SK-N-SH (cell line): ENCODE results near the gene GSTO1. TPM values are rescaled to one million over a fixed set of nuclear protein-coding genes. Genes with fewer than 3 reads are reported as not detected.

Experiments used
- CTCF ChIA-PET: fragments of 300-600, 350-600 bp; formaldehyde crosslinking; extraction: SDS; loops from one replicate; lab custom pipeline; 2021; lab: Yijun Ruan, JAX
- POLR2A ChIA-PET: fragments of 350-600 bp; sonication (Branson Sonifier 250); formaldehyde crosslinking; extraction: SDS; loops from one replicate; lab custom pipeline; 2020; ENCODE audit warnings: antibody characterized with exemption, inconsistent platforms; lab: Yijun Ruan, JAX
- DNase-seq: peaks from one replicate; pipeline ENCODE4 v3.0.0; 2012
- H2AFZ ChIP-seq: fragments of 200-600 bp; sonication (generic); 2 replicates; pipeline ENCODE4 v1.8.1; 2016; ENCODE audit warnings: antibody characterized with exemption, mild to moderate bottlenecking, low read depth
- H3F3A ChIP-seq: fragments of 200-600 bp; sonication (generic); replicated peaks from 2 replicates; pipeline ENCODE3; 2016; ENCODE audit warnings: antibody characterized with exemption, mild to moderate bottlenecking; ENCODE audit not compliant: insufficient read depth
- H3K27ac ChIP-seq, 2 experiments: fragments of 200-500 bp in 1 of 2; fragments of 200-600 bp in 1 of 2; sonication (Bioruptor generic) in 1 of 2; sonication (generic), shearing (Covaris generic) in 1 of 2; 2 replicates each; pipeline versions ENCODE4 v1.5.1 to v1.6.1; 2014 to 2016; ENCODE audit warnings: low read depth in 2 of 2, inconsistent platforms in 1 of 2, low read length in 1 of 2, mild to moderate bottlenecking in 1 of 2, mixed read lengths in 1 of 2
- H3K27me3 ChIP-seq: fragments of 200-600 bp; sonication (generic), shearing (Covaris generic); 2 replicates; pipeline ENCODE4 v1.6.1; 2016; ENCODE audit warnings: mixed run types; ENCODE audit not compliant: insufficient read depth
- H3K36me3 ChIP-seq, 2 experiments: fragments of 200-500 bp in 1 of 2; fragments of 200-600 bp in 1 of 2; sonication (Bioruptor generic) in 1 of 2; sonication (generic) in 1 of 2; replicated peaks in 1 of 2; 2 replicates each; pipeline versions ENCODE3 to v1.5.1; 2014 to 2016; ENCODE audit warnings: low read length in 1 of 2, mild to moderate bottlenecking in 1 of 2; ENCODE audit not compliant: insufficient read depth in 2 of 2, control insufficient read depth in 1 of 2
- H3K4me1 ChIP-seq, 2 experiments: fragments of 200-500 bp in 1 of 2; fragments of 200-600 bp in 1 of 2; sonication (Bioruptor generic) in 1 of 2; sonication (generic), shearing (Covaris generic) in 1 of 2; 2 replicates each; pipeline versions ENCODE4 v1.5.1 to v1.6.1; 2014 to 2016; ENCODE audit warnings: low read depth in 1 of 2, low read length in 1 of 2, mixed run types in 1 of 2; ENCODE audit not compliant: insufficient read depth in 2 of 2, control insufficient read depth in 1 of 2
- H3K4me2 ChIP-seq: fragments of 200-600 bp; sonication (generic), shearing (Covaris generic); 2 replicates; pipeline ENCODE4 v1.6.1; 2017; ENCODE audit warnings: mixed run types
- H3K4me3 ChIP-seq, 2 experiments: fragments of 200-500 bp in 1 of 2; fragments of 200-600 bp in 1 of 2; sonication (Bioruptor generic) in 1 of 2; sonication (generic), shearing (Covaris generic) in 1 of 2; 2 replicates each; pipeline versions ENCODE4 v1.5.1 to v1.8.1; 2014 to 2016; ENCODE audit warnings: low read depth in 2 of 2, inconsistent platforms in 1 of 2, low read length in 1 of 2, mild to moderate bottlenecking in 1 of 2, mixed read lengths in 1 of 2, moderate library complexity in 1 of 2
- H3K79me2 ChIP-seq: fragments of 200-600 bp; sonication (generic); 2 replicates; pipeline ENCODE4 v1.8.1; 2017; ENCODE audit warnings: mild to moderate bottlenecking; ENCODE audit not compliant: insufficient read depth
- H3K9ac ChIP-seq: fragments of 200-600 bp; sonication (generic); 2 replicates; pipeline ENCODE4 v1.6.1; 2017; ENCODE audit warnings: mixed run types
- H3K9me2 ChIP-seq: fragments of 200-600 bp; sonication (generic); 2 replicates; pipeline ENCODE4 v1.6.1; 2017; ENCODE audit warnings: mixed run types
- H3K9me3 ChIP-seq: fragments of 200-600 bp; sonication (generic); 2 replicates; pipeline ENCODE4 v1.6.1; 2017; ENCODE audit warnings: mixed run types, mild to moderate bottlenecking, moderate library complexity
- H4K20me1 ChIP-seq: fragments of 200-600 bp; sonication (generic); 2 replicates; pipeline ENCODE4 v1.6.1; 2017; ENCODE audit warnings: mild to moderate bottlenecking, mixed run types; ENCODE audit not compliant: insufficient read depth
- CHD2 ChIP-seq: fragments of 150-350 bp; IDR thresholded peaks from 2 replicates; pipeline ENCODE4 v1.6.1; 2018; ENCODE audit warnings: low read length; ENCODE audit not compliant: partially characterized antibody
- FOXM1 ChIP-seq: IDR thresholded peaks from 2 replicates; pipeline ENCODE4 v1.4.0; 2012; ENCODE audit warnings: low read depth, mild to moderate bottlenecking
- MEF2A ChIP-seq: IDR thresholded peaks from 2 replicates; pipeline ENCODE4 v1.4.0; 2012; ENCODE audit warnings: low read depth, borderline replicate concordance
- NFIC ChIP-seq: IDR thresholded peaks from 2 replicates; pipeline ENCODE4 v1.4.0; 2012; ENCODE audit warnings: borderline replicate concordance
- POLR2AphosphoS5 ChIP-seq: IDR thresholded peaks from 2 replicates; pipeline ENCODE4 v1.6.1; 2012; ENCODE audit warnings: low read depth, low read length
- RCOR1 ChIP-seq: fragments of 150-350 bp; IDR thresholded peaks from 2 replicates; pipeline ENCODE4 v1.6.1; 2017; ENCODE audit warnings: antibody characterized with exemption, low read length
- RFX5 ChIP-seq: IDR thresholded peaks from 2 replicates; pipeline ENCODE4 v1.6.1; 2012; ENCODE audit warnings: mild to moderate bottlenecking, improper control_type of control experiment, low read length
- RXRA ChIP-seq: IDR thresholded peaks from 2 replicates; pipeline ENCODE4 v1.4.0; 2012; ENCODE audit warnings: low read depth, mild to moderate bottlenecking, borderline replicate concordance
- SIN3A ChIP-seq: IDR thresholded peaks from 2 replicates; pipeline ENCODE4 v1.6.1; 2012; ENCODE audit warnings: low read depth, mild to moderate bottlenecking, low read length, moderate library complexity, borderline replicate concordance
- SMC3 ChIP-seq: IDR thresholded peaks from 2 replicates; pipeline ENCODE4 v1.6.1; 2012; ENCODE audit warnings: low read depth, low read length, improper control_type of control experiment
- TCF12 ChIP-seq: IDR thresholded peaks from 2 replicates; pipeline ENCODE4 v1.4.0; 2012
- WGBS: methylation state at CpG from one replicate; pipeline ENCODE4 v1.1.6; 2017; ENCODE audit warnings: low lambda C conversion rate; 5-methylcytosine and 5-hydroxymethylcytosine counted together
- polyA plus RNA-seq, 3 experiments: library from polyadenylated mRNA; depleted of rRNA; stranded (reverse); fragments of >200 nt; gene quantifications; 2 replicates each; pipeline ENCODE4 v1.2.3, GENCODE V29; 2012
- TF ChIP-seq, protein P1 (sequence below): IDR thresholded peaks from 2 replicates; pipeline ENCODE4 v1.6.1; 2012; ENCODE audit warnings: mild to moderate bottlenecking, low read depth, low read length, moderate library complexity
- TF ChIP-seq, protein P2 (sequence below): IDR thresholded peaks from 2 replicates; pipeline ENCODE4 v1.4.0; 2012; ENCODE audit warnings: low read depth, borderline replicate concordance

Gene GSTO1
- polyA plus RNA-seq, 1 of the 3 experiments (the other 2 are of a cell fraction), result 126 TPM

DNA sequence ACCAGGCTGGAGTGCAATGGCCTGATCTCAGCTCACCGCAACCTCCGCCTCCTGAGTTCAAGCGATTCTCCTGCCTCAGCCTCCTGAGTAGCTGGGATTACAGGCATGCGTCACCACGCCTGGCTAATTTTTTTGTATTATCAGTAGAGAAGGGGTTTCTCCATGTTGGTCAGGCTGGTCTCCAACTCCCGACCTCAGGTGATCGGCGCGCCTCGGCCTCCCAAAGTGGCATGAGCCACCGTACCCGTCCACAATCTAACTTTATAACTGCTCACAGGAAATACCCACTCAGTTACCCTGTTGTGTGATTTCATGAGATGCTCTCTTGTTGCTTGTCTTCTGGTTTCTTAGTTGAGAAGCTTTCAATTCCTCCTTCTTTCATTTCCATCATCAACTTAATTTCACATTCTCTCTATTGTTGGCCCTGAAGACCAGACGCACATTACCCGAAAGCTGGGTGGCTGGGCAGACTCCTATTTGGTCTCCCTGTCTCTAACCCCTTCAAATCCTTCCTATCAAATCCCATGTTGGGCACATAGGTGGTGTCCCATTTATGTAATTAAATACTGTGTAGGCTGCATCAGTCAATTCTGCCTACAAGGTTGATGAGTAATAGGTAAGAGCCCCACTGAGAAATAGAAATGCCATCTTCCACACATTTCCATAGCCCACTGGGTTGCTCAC lies 13.2 kb downstream of the GSTO1 start:
- Histone ChIP-seq H3K9me3 (no peaks in the 10 kb centered on the region), H4K20me1 (0 out of 2 replicates have a peak, but pooled peaks cover 5% of the 10 kb centered on the region), H3K79me2 (peaks cover 55% of the 10 kb centered on the region), H3K4me3 (peak overlapping the region; percentile 66 to 97), H3K36me3 (peaks cover 44 to 55% of the 10 kb centered on the region in 2 experiments), H3K27me3 (no peaks in the 10 kb centered on the region), H3K9me2 (no peaks in the 10 kb centered on the region), H3K9ac (peak overlapping the region; percentile 75), H3F3A (peaks cover 28% of the 10 kb centered on the region), H2AFZ (no peak overlapping the region), H3K4me1 (peaks cover 0 to 11% of the 10 kb centered on the region in 2 experiments; a peak in 2 of 4 replicates), H3K4me2 (peak overlapping the region; percentile 81), H3K27ac (peak overlapping the region in 1 of 2 experiments; percentile 71; a peak in 2 of 4 replicates)
- ChIA-PET CTCF (interaction anchor here (2.8 kb wide), 1 partner anchor 12 kb away, joined by 7 read pairs; no protein-coding TSS in a partner anchor), POLR2A (no interaction called here)
- TF ChIP-seq RCOR1 (no peak), MEF2A (no peak), CHD2 (no peak), NFIC (no peak), RXRA (no peak), TCF12 (no peak)
- TF ChIP-seq, protein P1, sequence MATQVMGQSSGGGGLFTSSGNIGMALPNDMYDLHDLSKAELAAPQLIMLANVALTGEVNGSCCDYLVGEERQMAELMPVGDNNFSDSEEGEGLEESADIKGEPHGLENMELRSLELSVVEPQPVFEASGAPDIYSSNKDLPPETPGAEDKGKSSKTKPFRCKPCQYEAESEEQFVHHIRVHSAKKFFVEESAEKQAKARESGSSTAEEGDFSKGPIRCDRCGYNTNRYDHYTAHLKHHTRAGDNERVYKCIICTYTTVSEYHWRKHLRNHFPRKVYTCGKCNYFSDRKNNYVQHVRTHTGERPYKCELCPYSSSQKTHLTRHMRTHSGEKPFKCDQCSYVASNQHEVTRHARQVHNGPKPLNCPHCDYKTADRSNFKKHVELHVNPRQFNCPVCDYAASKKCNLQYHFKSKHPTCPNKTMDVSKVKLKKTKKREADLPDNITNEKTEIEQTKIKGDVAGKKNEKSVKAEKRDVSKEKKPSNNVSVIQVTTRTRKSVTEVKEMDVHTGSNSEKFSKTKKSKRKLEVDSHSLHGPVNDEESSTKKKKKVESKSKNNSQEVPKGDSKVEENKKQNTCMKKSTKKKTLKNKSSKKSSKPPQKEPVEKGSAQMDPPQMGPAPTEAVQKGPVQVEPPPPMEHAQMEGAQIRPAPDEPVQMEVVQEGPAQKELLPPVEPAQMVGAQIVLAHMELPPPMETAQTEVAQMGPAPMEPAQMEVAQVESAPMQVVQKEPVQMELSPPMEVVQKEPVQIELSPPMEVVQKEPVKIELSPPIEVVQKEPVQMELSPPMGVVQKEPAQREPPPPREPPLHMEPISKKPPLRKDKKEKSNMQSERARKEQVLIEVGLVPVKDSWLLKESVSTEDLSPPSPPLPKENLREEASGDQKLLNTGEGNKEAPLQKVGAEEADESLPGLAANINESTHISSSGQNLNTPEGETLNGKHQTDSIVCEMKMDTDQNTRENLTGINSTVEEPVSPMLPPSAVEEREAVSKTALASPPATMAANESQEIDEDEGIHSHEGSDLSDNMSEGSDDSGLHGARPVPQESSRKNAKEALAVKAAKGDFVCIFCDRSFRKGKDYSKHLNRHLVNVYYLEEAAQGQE, result no peak
- TF ChIP-seq, protein P2, sequence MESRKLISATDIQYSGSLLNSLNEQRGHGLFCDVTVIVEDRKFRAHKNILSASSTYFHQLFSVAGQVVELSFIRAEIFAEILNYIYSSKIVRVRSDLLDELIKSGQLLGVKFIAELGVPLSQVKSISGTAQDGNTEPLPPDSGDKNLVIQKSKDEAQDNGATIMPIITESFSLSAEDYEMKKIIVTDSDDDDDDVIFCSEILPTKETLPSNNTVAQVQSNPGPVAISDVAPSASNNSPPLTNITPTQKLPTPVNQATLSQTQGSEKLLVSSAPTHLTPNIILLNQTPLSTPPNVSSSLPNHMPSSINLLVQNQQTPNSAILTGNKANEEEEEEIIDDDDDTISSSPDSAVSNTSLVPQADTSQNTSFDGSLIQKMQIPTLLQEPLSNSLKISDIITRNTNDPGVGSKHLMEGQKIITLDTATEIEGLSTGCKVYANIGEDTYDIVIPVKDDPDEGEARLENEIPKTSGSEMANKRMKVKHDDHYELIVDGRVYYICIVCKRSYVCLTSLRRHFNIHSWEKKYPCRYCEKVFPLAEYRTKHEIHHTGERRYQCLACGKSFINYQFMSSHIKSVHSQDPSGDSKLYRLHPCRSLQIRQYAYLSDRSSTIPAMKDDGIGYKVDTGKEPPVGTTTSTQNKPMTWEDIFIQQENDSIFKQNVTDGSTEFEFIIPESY, result no peak
- DNase-seq, result no peak
- 94% methylated on average over 14 of the region's 14 CpGs for WGBS

DNA sequence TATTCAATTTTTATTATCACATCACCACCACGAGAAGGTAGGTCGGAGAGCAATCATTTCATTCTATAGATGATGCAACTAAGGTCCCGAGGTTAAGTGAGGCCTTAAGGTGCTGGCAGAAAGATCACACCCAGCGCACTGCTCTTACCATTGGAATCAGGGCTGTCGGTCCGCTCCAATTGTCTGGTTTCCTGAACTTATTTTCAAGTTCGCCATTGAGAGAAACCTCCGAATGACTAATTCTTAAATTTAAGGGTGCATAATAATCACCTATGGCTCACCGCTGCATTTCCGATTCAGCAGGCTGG lies 13.7 kb downstream of the GSTO1 start:
- Histone ChIP-seq H3K4me1 (peaks cover 0 to 11% of the 10 kb centered on the region in 2 experiments; a peak in 2 of 4 replicates), H3K4me2 (peak overlapping the region; percentile 81), H3K9me2 (no peaks in the 10 kb centered on the region), H4K20me1 (0 out of 2 replicates have a peak, but pooled peaks cover 5% of the 10 kb centered on the region), H3F3A (peaks cover 33% of the 10 kb centered on the region), H2AFZ (peak overlapping the region; percentile 45; the same call in 1 of the 2 replicates), H3K27ac (peak overlapping the region; percentile 55 to 71), H3K36me3 (peaks cover 39 to 50% of the 10 kb centered on the region in 2 experiments), H3K9me3 (no peaks in the 10 kb centered on the region), H3K9ac (peak overlapping the region; percentile 75), H3K79me2 (peaks cover 50% of the 10 kb centered on the region), H3K27me3 (no peaks in the 10 kb centered on the region), H3K4me3 (peak overlapping the region; percentile 66 to 97)
- CTCF ChIA-PET, result interaction anchor here (2.8 kb wide), 1 partner anchor 12 kb away, joined by 7 read pairs; no protein-coding TSS in a partner anchor
- 3% methylated on average over 10 of the region's 10 CpGs for WGBS
- POLR2A ChIA-PET, result interaction anchor here (0.6 to 1.9 kb wide), 2 partner anchors 14 to 17 kb away, joined by 3 to 10 read pairs; partner anchors contain the start of gene GSTO1
- no peak for DNase-seq
- TF ChIP-seq FOXM1 (no peak), SMC3 (no peak), POLR2AphosphoS5 (no peak), MEF2A (no peak), SIN3A (no peak), RFX5 (no peak)
- TF ChIP-seq, protein P2, result no peak
- TF ChIP-seq, protein P1, result no peak
